Endometrial microvascular endothelial cells (primary cell): Measurements from ENCODE around the gene WNT3. TPM values are rescaled to one million over a fixed set of nuclear protein-coding genes. Genes with fewer than 3 reads are reported as not detected.

ENCODE experiments used
- in situ Hi-C: cut with HindIII; loops from 2 replicates; pipeline ENCODE4 v1.10.0; 2017; ENCODE audit warnings: low sequenced_read_pairs, low pct_unique_long_range_greater_than_20kb; ENCODE audit errors: inconsistent ontology term
- total RNA-seq: library from RNA; depleted of rRNA; stranded (reverse); fragments of >200 nt; gene quantifications from one replicate; pipeline ENCODE4 v1.2.3, GENCODE V29; 2015; ENCODE audit errors: inconsistent ontology term

WNT3 gene, protein sequence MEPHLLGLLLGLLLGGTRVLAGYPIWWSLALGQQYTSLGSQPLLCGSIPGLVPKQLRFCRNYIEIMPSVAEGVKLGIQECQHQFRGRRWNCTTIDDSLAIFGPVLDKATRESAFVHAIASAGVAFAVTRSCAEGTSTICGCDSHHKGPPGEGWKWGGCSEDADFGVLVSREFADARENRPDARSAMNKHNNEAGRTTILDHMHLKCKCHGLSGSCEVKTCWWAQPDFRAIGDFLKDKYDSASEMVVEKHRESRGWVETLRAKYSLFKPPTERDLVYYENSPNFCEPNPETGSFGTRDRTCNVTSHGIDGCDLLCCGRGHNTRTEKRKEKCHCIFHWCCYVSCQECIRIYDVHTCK
- total RNA-seq: 0.56 TPM

DNA sequence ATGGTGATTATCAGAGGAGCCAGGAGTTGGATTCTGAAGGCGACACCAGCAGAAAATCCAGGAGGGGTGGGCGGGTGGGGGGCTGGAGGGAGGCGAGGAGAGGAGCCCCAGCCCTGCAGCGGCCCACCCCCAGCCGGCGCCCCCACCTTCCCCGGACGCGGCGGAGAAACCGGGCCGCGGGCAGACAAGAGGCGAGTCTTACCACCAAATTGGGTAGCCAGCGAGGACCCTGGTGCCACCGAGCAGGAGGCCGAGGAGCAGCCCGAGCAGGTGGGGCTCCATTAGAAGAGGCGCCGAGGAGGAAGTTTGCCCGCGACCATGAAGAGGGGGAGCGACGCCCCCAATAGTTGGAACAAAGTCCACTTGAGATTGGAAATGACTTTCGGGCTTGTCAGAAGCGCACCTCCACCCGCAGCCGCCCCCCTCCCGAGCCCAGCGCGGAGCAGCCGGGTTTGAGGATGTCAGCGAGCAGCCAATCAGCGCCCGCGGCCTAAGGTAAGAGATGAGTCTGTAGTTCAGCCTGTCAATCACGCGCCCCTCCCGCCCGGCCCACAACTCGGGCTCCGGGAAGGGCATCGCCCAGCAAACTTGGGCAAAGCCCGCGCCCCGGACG, at the start of gene WNT3:
WNT3 (minus strand) TSS at position 377 of the 613 bp plus-strand sequence; CDS start at position 282, 95 bp downstream.
- in situ Hi-C loops: no loop called here

DNA sequence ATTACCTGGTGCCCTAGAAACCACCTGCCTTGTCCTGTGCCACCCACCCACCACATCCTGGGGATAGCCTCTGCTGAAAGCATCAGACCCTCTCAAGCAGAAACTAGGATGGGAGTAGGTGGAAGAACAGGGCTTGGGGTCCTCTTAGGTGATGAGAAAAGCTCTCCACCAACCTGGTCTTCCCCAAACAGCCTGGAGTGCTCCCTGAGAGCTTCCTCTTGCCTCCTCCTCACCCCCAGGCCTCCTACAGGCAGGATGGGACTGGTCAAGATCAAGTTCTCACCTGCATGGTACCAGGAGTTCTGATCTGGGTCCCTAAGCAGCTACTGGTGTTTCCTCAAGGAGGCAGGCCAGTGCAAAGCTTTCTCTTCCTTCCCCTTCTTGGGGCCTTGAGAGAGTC, 48.3 kb upstream of the WNT3 start:
- in situ Hi-C loops: no loop called here

DNA sequence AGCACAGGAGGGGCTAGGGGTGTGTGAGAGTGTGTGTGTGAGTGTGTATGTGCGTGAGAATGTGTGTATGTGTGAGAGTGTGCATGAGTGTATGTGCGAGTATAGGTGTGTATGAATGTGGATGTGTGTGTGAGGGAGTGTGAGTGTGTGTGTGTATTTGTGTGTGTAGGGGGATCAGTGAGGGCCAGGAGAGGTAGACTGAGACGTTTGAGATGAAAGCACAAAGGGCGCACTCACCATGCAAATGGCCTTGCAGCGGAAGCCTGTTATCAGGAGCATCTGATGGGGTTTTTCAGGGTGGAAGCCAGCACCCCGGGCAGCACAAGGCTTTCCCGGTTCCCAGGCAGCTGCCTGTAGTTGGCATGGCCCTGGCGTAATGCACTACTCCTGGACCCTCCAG, 47.8 kb upstream of the WNT3 start:
- in situ Hi-C loops: no loop called here

DNA sequence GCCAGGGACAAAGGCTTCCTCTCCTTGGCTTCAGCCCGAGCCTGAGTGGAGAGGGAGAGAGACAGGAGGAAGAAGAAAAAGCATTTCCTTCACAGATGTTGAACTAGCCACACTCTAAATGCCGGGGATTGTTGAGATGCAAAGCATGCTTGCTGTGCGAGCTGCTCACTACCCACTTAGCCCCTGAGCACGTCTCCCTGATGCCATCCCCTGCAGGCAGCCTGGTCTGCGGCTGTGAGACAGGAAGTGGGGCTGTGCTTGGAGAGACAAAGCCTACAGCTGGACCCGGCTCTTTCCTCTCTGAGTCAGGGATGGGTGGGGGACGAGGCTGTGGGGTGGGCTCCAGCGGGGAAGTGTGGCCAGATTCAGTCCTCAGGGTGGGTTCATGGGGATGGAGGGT, 46.6 kb upstream of the WNT3 start:
- in situ Hi-C loops: no loop called here

DNA sequence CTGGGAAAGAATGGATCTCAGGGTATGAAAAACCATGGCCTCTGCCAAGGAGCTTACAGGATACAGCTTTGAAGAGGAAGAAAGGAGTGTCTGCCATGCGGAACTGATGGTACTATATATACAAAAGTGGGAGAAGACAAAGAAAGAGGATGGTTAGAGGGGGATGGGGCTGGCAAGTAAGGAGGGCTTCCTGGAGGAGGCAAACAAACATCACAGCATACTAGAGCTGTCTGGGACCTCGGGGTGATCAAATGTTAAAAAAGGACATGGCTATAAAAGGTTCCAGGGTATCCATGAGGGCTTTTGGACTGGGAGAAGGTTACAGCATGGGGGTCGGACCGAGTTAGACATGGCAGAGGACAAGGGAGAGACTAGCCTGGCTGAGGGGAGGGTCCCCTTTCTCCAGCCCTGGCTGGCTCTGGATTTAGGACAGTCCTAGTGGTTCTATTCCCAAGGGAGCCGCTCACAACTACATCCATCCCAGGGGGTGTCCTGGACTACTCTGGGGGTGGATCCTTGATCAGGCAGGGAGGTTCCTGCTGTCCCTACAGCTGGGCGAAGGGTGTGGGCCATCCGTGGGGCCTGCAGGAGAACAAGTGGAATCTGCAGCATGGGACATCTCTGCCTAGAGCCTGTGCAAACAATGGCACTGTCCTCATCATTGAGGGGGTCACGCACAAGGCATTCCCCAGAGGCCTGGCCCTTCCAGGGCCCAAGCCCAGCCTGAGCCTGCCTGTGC, 45.1 kb upstream of the WNT3 start:
- in situ Hi-C loops: no loop called here

DNA sequence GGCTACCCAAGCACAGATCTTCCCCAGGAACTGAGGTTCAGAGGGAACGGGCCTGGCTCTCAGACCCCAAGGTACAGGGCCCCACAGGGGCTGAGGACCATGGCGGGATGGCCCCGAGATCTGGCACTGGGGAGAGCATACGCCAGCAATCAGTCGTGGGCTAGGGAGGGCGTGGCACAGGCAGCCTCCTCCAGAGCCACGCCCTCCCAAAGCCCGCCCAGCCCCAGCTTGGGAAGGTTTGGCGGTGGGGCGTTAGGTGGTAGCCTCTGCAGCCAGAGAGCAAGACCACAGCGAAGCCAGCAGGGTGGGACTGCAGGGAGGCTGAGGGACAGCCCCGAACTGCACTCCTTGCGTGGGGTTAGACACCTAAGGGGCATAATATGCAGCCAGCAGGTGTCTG, 44.5 kb upstream of the WNT3 start:
- in situ Hi-C loops: no loop called here

DNA sequence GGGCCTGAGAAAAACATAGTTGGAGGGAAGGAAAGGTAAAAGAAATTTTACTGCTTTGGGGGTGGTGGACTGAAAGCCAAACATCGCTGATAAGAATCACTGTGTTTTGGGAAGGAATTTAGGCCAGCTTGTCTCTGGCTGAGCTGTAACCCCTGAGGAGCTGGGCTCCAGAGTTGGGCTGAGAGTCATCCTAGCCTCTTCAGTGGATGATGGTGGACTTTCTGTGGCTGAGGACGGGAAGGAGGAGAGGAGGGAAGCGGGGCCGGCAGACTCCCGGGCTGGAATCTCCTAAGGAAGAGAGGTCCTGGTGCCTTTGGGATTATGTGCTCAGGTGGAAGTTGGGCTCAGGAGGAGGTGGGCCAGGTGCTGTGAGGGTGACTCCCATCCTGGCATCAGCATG, 41.5 kb upstream of the WNT3 start:
- in situ Hi-C loops: no loop called here

DNA sequence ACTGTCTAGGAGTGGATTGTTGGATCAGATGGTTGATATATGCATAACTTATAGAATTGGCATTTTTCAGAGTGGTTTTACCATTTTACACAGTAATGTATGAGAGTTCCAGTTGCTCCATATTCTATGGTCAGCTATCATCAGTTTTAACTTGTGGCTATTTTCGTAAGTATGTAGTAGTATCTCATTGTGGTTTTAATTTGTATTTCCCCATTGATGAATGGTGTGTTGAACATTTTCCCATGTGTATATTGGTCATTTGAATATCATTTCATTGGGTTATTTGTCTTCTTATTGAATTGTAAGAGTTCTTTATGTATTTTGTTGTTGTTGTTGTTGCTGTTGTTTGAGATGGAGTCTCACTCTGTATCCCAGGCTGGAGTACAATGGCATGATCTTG, 39.1 kb upstream of the WNT3 start:
- in situ Hi-C loops: no loop called here

DNA sequence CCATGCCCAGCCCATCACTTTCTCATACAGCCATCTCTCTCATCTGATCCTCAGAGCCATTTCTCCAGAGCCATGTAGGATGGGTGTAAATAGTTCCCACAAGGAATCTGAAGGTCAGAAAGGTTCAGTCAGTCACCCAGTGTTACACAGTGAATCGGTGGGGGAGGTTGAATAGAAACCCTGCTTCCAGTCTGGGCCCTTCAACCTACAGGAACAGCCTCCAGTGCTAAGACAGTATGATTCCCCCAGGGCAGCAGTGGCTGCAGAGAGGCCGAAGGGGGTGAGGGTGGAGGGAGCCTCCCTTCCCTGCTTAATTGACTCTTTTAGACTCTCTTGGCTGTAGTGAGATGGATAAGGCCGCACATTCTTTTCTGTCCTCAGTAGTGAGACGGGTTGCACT, 36.5 kb upstream of the WNT3 start:
- in situ Hi-C loops: no loop called here

DNA sequence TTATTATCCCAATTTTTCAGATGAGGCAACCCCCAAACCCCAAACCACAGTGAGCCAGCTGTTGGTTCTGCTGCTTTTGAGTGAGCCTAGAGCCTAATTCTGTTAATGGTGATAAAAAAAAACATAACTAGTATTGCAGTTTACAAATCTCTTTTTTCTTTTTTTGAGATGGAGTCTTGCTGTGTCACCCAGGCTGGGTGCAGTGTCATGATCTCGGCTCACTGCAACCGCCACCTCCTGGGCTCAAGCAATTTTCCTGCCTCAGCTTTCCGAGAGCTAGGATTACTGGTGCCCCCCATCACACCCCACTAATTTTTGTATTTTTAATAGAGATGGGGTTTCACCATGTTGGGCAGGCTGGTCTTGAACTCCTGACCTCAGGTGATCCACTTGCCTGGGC, 36.0 kb upstream of the WNT3 start:
- in situ Hi-C loops: no loop called here

DNA sequence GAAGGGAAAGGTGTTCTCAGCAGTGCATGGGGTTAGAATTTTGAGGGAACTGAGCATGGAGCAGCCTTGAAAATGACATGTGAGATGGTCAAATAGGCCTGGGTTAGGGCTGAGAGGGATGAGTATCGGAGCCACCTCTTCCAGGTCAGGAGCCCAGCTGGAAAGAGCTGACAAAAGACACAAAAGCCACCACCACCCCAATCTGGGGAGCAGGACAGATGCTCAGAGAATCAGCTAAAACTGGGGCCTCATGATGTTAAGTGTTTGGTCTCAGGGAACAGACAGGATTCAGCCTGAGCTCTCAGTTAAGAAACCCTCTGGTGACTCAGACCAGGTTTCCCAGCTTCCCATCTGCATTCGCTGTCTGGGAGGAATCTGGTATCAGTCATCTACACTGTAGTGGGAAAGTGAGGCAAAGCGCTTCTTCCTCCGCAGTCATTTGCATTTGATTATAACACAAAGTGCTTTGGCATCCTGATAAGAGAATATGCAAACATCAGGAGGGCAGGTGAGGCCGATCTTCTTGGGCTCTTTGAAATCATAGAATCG, 35.5 kb upstream of the WNT3 start:
- in situ Hi-C loops: no loop called here

DNA sequence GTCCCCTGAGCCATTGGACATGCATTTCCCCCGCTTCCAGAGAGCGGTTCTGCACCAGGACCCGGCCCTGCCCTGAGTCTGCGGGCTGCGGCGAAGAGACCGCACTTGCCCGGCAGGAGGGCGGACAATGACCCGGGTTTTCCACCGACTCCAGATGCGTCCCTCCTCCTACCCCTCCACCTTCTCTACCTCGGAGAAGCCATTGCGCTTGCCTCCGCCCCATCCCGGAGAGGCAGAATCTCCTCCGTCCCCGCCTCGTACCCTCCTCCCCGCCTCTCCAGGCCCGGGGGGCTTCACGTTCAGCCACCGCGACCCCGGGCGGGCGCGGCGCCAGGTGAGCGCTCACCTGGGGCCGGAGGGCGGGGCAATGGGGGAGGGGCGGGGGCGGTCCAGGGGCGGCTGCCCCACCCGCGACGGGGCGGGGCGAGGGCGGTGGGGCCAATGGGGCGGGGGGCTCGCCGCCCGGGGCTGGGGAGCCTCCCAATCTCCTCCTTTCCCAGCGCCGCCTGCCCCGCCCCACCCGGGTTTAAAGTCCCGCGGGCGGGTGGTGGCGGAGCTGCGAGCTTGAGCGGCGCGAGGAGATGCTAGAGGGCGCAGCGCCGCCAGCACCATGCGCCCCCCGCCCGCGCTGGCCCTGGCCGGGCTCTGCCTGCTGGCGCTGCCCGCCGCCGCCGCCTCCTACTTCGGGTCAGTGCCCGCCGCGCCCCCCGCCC, 32.7 kb upstream of the WNT3 start, which contains the start of gene WNT9B:
WNT9B (plus strand) TSS at position 555 of the 713 bp plus-strand sequence; CDS start at position 611, 56 bp downstream.
- in situ Hi-C loops: no loop called here

DNA sequence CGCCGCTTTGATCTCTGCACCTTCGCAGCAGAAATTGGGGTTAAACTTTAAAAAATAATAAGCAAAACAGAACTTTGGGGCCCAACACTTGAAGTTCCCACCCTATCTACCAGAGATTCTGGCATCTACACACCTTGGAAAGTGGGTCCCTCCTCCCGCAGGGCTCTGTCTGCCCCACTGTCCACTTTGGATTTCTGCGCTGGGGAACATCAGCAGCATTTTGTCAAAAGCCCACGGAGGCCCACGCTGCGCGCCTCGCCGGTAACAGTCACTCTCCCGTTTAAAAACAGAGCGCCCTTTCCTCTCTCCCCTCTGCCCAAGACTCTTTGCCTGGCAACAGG, 32.2 kb upstream of the WNT3 start:
- in situ Hi-C loops: no loop called here

DNA sequence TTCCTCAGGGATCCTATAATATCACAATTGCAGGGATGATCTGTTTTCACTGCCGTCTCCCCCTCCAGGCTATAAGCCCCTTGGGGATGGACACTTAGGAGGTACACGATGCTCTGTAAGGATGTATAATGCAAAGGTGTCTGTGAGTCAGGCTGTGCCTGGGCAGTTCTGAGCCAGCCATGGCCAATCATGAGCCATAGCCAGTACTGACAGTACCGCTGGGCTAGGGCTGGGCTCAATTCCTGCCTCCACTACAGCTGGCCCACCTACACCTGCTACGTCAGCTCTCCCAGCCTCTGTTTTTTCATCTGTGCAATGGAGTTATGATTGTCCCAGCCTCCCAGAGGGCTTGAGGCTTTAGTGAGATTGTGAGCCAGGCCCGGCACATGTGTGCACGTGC, 30.0 kb upstream of the WNT3 start:
- in situ Hi-C loops: no loop called here

DNA sequence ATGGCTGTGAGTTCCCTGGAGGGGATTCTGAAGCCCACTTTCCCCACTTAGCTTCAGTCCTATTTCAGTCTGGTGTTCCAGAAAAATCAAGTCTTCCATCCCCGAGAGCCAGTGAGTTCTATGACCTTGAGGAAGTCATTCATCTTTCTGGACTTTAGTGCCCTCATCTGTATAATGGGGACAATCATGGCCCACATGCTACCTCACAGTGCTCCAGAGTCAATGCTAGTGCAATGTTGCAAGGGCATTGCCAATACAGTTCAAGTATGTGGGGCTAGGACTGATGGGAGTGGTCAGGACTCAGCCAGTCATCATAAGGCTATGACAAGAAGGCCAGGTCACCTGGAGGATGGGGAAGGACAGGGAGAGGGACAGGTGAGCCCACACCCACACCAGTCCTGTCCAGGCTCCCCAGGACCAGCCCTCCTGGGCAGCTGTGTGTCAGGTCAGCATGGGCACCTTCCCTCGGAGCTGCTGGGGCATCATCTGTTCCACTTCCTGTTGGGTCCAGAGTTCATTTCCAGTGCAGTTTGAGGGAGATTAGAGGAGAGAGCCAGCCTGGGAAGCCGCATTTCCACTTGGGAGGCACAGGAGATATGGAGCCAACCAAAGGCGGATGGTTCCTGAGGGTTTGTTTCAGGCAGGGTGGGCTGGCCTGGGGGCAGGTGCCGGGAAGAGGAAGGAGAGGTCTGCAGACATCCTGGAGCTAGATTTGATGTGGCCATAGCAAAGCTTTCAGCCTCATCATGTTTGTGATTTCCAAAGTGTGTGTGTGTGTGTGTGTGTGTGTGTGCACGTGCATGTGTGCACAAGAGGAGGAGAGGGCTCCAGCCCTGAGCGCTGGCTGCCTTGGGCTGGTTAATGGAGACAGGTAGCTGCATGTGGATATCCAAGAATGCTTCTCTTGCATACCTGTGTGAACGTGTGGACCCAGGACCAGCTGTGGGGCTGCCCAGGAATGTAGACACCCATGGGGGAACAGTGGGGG, 29.0 kb upstream of the WNT3 start:
- in situ Hi-C loops: no loop called here

DNA sequence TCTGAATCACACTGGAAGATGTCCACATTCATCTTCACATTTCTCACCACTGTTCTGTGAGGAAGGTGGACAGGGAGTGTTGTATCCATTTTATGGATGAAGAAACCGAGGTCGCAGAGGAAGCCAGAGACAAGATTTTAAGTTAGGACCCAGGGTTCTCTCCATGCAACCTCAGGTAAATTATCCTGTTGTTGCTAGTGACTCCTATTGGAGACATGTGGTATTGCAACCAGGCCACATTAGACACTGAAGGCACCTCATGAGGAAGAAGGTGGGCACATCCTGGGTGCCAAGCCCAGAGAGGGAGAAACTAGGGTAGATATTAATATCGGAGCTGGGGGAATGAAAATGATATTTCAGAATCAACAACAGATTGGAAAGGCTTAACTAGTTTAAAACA, 24.3 kb upstream of the WNT3 start:
- in situ Hi-C loops: no loop called here

DNA sequence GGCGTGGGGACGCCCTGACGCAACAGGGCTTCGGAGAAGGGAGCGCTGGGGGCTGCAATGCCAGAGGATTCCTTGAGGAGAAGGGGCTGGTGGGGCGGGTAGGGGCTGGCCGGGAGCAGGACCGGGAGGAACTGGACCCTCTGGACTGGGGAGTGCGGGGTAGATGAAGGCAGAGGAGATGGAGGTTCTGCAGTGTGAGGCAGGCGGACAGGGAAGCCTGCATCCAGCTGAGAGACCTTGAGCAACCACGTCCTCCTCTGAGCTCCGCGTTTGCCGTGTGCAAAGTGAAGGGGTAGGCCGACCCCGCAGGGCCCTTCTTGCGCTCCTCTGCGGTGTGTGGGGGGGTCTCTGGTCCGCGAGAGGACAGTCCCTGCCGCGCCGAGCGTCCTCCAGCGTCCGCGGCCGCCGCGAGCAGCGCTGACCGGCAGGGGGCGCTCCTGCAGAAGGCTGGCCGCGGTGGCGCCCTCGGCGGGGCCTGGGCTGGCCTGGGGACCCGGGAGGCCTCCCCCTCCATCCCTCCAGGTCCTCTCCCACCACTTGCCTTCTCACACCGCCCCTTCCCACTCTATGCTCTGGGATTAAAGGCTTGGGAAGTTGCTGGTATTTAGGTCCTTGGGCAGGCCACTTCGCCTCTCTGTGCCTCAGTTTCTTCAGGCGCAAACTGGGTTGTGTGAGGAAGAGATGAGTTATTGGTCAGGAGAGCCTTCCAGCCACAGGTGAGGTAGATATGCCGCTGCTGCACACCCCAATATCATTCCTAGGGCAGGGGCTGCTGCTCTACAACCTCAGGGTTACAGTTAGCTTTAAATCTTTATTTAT, 23.3 kb upstream of the WNT3 start:
- in situ Hi-C loops: no loop called here
